Psoas muscle (tissue), 8 donors: ENCODE measurements around the gene SPOCK3. TPM values are rescaled to one million over a fixed set of nuclear protein-coding genes. Genes with fewer than 3 reads are reported as not detected.

Experiments
- ATAC-seq, 4 donors: fragments of 200-7000 bp; cut with Tn5 transposase; one replicate each; pipeline ENCODE4 v1.9.1; 2020; ENCODE audit warnings: moderate library complexity in 3 of 4, mild to moderate bottlenecking in 2 of 4
- DNase-seq, 2 donors: peaks; one replicate each; pipeline ENCODE4 v3.0.0-alpha.2; 2020
- H3K27ac ChIP-seq: fragments of 200-600 bp; one replicate; pipeline ENCODE4 v1.8.0; 2022
- H3K27me3 ChIP-seq, 3 donors: fragments of 200-600 bp in 1 of 3; one replicate each; pipeline versions ENCODE4 v1.6.1 to v1.8.0; 2013 to 2022; ENCODE audit warnings: low read length in 2 of 3, mild to moderate bottlenecking in 2 of 3, moderate library complexity in 1 of 3; ENCODE audit not compliant: insufficient read depth in 3 of 3
- H3K36me3 ChIP-seq, 2 donors: fragments of 200-600 bp in 1 of 2; one replicate each; pipeline versions ENCODE4 v1.6.1 to v1.8.0; 2013 to 2022; ENCODE audit warnings: low read depth in 1 of 2, mild to moderate bottlenecking in 1 of 2, moderate library complexity in 1 of 2; ENCODE audit not compliant: insufficient read depth in 1 of 2
- H3K4me1 ChIP-seq: fragments of 200-600 bp; one replicate; pipeline ENCODE4 v1.8.0; 2022
- H3K4me3 ChIP-seq: fragments of 200-600 bp; one replicate; pipeline ENCODE4 v1.8.0; 2022; ENCODE audit warnings: mild to moderate bottlenecking
- H3K9me3 ChIP-seq: fragments of 200-600 bp; one replicate; pipeline ENCODE4 v1.8.0; 2022
- WGBS, 3 donors: extraction: QIAGEN DNeasy Blood & Tissue Kit; methylation state at CpG; one replicate each; pipeline versions ENCODE4 v1.1.6 to v1.1.7; 2013; 5-methylcytosine and 5-hydroxymethylcytosine counted together
- intact Hi-C, 2 donors: fragments of 100-400 bp; cut with DNase I; formaldehyde crosslinking; loops; one replicate each; pipeline versions ENCODE4 v1.11.0 to v1.14.2; 2022
- polyA plus RNA-seq, 3 donors: library from polyadenylated mRNA; stranded (reverse); fragments of 200-250 nt; gene quantifications; one replicate each; pipeline ENCODE4 v1.2.3, GENCODE V29; 2013
- total RNA-seq, 4 donors: library from RNA; stranded (reverse); fragmentation: NEBNext Ultra II Directional in 2 of 4; extraction: Animal tissue kit (Norgen Biotek cat#: 25700) in 2 of 4; gene quantifications; one replicate each; pipeline versions ENCODE4 v1.2.1 to v1.2.4, GENCODE V29; 2021 to 2023
- TF ChIP-seq, protein P1 (sequence below): fragments of 200-600 bp; IDR thresholded peaks from one replicate; pipeline ENCODE4 v1.8.0; 2022; ENCODE audit warnings: antibody characterized with exemption
- donor health status: healthy with polysubstance abuse.
- donor health status: DM: no; HTN: no; CAD: no; lungs with moderate emphysema.
- donor health status: Bipolar disorder and iron deficiency.
- donor health status: healthy.
- donor health status: DM: yes; HTN: yes; CAD: no.
- donor health status: DM: no; HTN: no; CAD: no.
- donor health status: DM: no; HTN: no; CAD: no.
- donor health status: DM: yes; HTN: yes; CAD: no.

The SPOCK3 gene
- total and polyA plus RNA-seq, 7 donors: 0.09 to 1.0 (median 0.11) TPM; not detected in 4

DNA sequence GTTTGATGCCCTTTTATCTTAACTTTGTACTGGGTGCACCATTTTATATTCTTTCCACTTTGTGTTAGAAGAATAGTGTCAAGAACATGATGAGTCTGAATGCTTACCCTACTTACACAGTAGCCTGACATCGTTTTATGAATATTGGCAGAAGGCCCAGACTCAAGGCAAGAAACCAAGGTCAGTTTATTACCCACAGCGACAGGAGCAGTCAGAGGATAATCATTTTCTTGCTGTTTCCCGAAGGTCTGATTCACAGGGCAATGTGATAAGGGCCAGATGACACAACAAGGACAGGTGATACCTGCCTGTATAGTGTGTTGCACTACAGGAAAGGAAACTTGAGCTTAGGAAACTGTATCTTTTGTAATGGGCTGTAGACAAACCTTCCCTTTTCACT is 417.4 kb downstream of the SPOCK3 start:
- 27 to 54% (median 40%) methylated on average over 3 of the region's 3 CpGs for WGBS, 3 donors
- H3K9me3 ChIP-seq: no peaks in the 10 kb centered on the region

DNA sequence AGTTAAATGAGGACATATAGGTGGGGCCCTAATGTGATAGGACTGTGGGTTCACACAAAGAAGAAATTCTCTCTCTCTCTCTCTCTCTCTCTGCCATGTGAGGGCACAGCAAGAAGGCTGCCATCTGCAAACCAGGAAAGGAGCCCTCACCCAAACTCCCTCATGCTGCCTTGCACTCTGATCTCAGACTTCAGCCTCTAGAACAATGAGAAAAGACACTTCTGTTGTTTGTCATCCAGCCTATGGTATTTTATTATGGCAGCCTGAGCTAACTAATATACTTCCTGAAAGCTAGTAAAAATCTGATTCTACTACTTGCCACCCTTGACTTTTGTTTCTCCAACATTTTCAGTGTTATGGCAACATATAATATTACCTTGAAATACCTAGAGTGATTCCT is 425.9 kb downstream of the SPOCK3 start:
- Histone ChIP-seq H3K27me3 (no peaks in the 10 kb centered on the region), H3K4me1 (no peaks in the 10 kb centered on the region), H3K4me3 (no peak overlapping the region), H3K9me3 (no peaks in the 10 kb centered on the region), H3K27ac (no peak overlapping the region), H3K36me3 (no peaks in the 10 kb centered on the region)
- TF ChIP-seq, protein P1, sequence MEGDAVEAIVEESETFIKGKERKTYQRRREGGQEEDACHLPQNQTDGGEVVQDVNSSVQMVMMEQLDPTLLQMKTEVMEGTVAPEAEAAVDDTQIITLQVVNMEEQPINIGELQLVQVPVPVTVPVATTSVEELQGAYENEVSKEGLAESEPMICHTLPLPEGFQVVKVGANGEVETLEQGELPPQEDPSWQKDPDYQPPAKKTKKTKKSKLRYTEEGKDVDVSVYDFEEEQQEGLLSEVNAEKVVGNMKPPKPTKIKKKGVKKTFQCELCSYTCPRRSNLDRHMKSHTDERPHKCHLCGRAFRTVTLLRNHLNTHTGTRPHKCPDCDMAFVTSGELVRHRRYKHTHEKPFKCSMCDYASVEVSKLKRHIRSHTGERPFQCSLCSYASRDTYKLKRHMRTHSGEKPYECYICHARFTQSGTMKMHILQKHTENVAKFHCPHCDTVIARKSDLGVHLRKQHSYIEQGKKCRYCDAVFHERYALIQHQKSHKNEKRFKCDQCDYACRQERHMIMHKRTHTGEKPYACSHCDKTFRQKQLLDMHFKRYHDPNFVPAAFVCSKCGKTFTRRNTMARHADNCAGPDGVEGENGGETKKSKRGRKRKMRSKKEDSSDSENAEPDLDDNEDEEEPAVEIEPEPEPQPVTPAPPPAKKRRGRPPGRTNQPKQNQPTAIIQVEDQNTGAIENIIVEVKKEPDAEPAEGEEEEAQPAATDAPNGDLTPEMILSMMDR: no peak
- no peak for DNase-seq
- no peak for ATAC-seq
- intact Hi-C loops: no loop called here

More for the DNA sequence above, 417.4 kb downstream of the SPOCK3 start:
- no peak for DNase-seq
- H3K27me3 ChIP-seq: no peaks in the 10 kb centered on the region
- no peaks in the 10 kb centered on the region for H3K4me1 ChIP-seq
- TF ChIP-seq, protein P1: no peak
- no peak overlapping the region for H3K4me3 ChIP-seq
- H3K36me3 ChIP-seq: no peaks in the 10 kb centered on the region
- H3K27ac ChIP-seq: no peak overlapping the region
- intact Hi-C loops: loop anchor here in 1 of 2 donors (5.0 kb wide), 1 partner anchor 460 kb away; no protein-coding TSS in a partner anchor
- ATAC-seq: peak in 1 of 4 donors; percentile 19

DNA sequence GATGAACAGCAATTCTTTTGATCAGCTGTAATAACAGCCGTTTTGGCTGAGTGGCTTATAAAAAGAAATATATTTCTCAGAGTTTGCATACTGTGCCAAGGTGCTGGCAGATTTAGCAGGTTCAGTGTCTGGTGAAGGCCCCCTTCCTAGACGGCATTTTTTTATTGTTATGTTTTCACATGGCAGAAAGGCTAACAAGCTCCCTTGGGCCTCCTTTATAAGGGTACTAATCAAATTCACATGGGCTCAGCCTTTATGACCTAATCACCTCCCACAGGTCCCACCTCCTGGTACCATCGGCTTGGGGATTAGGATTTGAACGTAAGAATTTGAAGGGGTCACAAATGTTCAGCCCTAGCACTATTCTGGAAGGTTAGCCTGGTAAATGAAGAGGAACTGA is 431.9 kb downstream of the SPOCK3 start:
- intact Hi-C loops: no loop called here
- H3K4me3 ChIP-seq: no peak overlapping the region
- no peaks in the 10 kb centered on the region for H3K9me3 ChIP-seq
- TF ChIP-seq, protein P1: no peak
- no peak overlapping the region for H3K27ac ChIP-seq
- no peaks in the 10 kb centered on the region for H3K4me1 ChIP-seq
- H3K27me3 ChIP-seq: no peaks in the 10 kb centered on the region
- DNase-seq (no peak), ATAC-seq (no peak)
- 30 to 42% (median 35%) methylated on average over 4 of the region's 4 CpGs for WGBS, 3 donors
- H3K36me3 ChIP-seq: no peaks in the 10 kb centered on the region

DNA sequence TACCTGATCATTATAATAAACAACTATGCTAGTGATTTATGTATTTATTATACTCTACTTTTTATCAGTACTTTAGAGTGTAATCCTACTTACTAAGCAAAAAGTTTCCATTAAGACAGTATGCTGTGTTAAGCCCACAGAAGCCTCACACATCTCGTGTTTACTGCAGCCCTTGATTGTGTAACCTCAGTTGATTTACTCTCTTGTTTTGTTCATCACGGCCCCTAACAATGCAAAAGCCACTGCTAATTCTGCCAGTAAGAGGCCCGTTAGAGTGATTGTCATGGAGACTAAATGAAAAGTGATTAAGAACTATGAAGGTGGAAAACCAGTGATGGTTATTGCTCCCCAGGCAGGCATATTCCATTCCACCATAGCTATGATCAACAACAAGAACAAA is 436.2 kb downstream of the SPOCK3 start:
- no peak overlapping the region for H3K4me3 ChIP-seq
- no peaks in the 10 kb centered on the region for H3K4me1 ChIP-seq
- 41 to 51% (median 51%) methylated on average over 3 of the region's 3 CpGs for WGBS, 3 donors
- no peaks in the 10 kb centered on the region for H3K9me3 ChIP-seq
- intact Hi-C loops: no loop called here
- DNase-seq: no peak
- H3K36me3 ChIP-seq: no peaks in the 10 kb centered on the region
- TF ChIP-seq, protein P1: no peak
- ATAC-seq: no peak
- no peak overlapping the region for H3K27ac ChIP-seq
- H3K27me3 ChIP-seq: no peaks in the 10 kb centered on the region

DNA sequence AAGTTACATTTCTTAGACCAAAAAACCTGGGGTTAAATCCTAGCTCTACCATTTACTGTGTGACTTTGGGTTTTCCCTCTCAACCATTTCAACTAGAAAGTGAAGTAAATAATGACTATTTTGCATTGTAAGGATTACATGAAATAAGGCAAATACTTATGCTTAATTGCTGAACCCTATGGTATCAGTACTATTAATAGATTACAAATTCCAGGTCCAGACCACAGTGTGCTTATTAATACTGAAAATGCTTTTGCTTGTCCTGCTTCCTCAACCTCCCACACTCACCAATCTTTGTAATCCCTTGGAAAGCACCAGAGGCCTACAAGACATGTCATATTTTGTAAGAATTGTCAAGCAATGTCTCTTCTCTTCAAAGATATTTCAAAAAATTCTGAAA is 456.5 kb downstream of the SPOCK3 start:
- no peaks in the 10 kb centered on the region for H3K9me3 ChIP-seq
- intact Hi-C loops: no loop called here
- no peaks in the 10 kb centered on the region for H3K27me3 ChIP-seq
- H3K27ac ChIP-seq: no peak overlapping the region
- TF ChIP-seq, protein P1: no peak
- ATAC-seq (no peak), DNase-seq (no peak)
- no peaks in the 10 kb centered on the region for H3K4me1 ChIP-seq
- H3K36me3 ChIP-seq: no peaks in the 10 kb centered on the region
- H3K4me3 ChIP-seq: no peak overlapping the region
